ENCODE results near the gene JAZF1. TPM values are rescaled to one million over a fixed set of nuclear protein-coding genes. Genes with fewer than 3 reads are reported as not detected.
A peak's percentile ranks its signal among the peaks of the same experiment; 100 is the strongest.

The JAZF1 gene
- total and polyA plus RNA-seq, 8 donors: 0.58 to 16.7 (median 7.2) TPM

GRCh38 chr7:28042721-28043120 is 137.9 kb downstream of the JAZF1 start:
- TF ChIP-seq POLR2AphosphoS5 (IDR thresholded peaks at IDR 0.05): no peak
- TF ChIP-seq, protein P1, sequence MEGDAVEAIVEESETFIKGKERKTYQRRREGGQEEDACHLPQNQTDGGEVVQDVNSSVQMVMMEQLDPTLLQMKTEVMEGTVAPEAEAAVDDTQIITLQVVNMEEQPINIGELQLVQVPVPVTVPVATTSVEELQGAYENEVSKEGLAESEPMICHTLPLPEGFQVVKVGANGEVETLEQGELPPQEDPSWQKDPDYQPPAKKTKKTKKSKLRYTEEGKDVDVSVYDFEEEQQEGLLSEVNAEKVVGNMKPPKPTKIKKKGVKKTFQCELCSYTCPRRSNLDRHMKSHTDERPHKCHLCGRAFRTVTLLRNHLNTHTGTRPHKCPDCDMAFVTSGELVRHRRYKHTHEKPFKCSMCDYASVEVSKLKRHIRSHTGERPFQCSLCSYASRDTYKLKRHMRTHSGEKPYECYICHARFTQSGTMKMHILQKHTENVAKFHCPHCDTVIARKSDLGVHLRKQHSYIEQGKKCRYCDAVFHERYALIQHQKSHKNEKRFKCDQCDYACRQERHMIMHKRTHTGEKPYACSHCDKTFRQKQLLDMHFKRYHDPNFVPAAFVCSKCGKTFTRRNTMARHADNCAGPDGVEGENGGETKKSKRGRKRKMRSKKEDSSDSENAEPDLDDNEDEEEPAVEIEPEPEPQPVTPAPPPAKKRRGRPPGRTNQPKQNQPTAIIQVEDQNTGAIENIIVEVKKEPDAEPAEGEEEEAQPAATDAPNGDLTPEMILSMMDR (IDR thresholded peaks at IDR 0.05): no peak
- TF ChIP-seq POLR2A (IDR thresholded peaks at IDR 0.05): no peak
- no peak for TF ChIP-seq EP300 (IDR thresholded peaks at IDR 0.05)
- Histone ChIP-seq H3K36me3 (no peaks in the 10 kb centered on the region), H3K9me3 (no peaks in the 10 kb centered on the region), H3K27me3 (no peaks in the 10 kb centered on the region), H3K4me3 (no peak overlapping the region), H3K27ac (no peak overlapping the region), H3K4me1 (peaks cover 0 to 14% (median 5%) of the 10 kb centered on the region in 4 donors)
- WGBS, 5 donors: 81 to 100% (median 96%) methylated on average over 1 of the region's 1 CpG
- no peak for DNase-seq
- intact Hi-C loops (cut with DNase I; ENCODE audit: low total_unique reads): no loop called here

- 86 to 91% (median 90%) methylated on average over 5 of the region's 5 CpGs for WGBS, 5 donors
- Histone ChIP-seq H3K27me3 (no peaks in the 10 kb centered on the region), H3K4me3 (no peak overlapping the region), H3K27ac (no peak overlapping the region), H3K9me3 (no peaks in the 10 kb centered on the region), H3K36me3 (no peaks in the 10 kb centered on the region), H3K4me1 (peaks cover 0 to 24% (median 12%) of the 10 kb centered on the region in 4 donors)
- DNase-seq: no peak
- TF ChIP-seq, protein P1 (IDR thresholded peaks at IDR 0.05): no peak
- no peak for TF ChIP-seq EP300 (IDR thresholded peaks at IDR 0.05)
- TF ChIP-seq POLR2AphosphoS5 (IDR thresholded peaks at IDR 0.05): no peak
- no peak for TF ChIP-seq POLR2A (IDR thresholded peaks at IDR 0.05)
- intact Hi-C loops (cut with DNase I; ENCODE audit: low total_unique reads): no loop called here
Measured at GRCh38 chr7:28041508-28042314, 138.9 kb downstream of the JAZF1 start.

GRCh38 chr7:28038175-28038797 is 142.3 kb downstream of the JAZF1 start:
- H3K4me1 ChIP-seq: peaks cover 0 to 48% (median 26%) of the 10 kb centered on the region in 4 donors
- 33 to 48% (median 40%) methylated on average over 1 of the region's 1 CpG for WGBS, 5 donors
- H3K27ac ChIP-seq: peak overlapping the region in 2 of 5 donors; percentile 58 to 68

More at GRCh38 chr7:28038175-28038797, 142.3 kb downstream of the JAZF1 start:
- intact Hi-C loops (cut with DNase I; ENCODE audit: low total_unique reads): no loop called here
- no peak for TF ChIP-seq POLR2AphosphoS5 (IDR thresholded peaks at IDR 0.05)
- TF ChIP-seq, protein P1 (IDR thresholded peaks at IDR 0.05): no peak
- no peak for TF ChIP-seq EP300 (IDR thresholded peaks at IDR 0.05)
- no peak for TF ChIP-seq POLR2A (IDR thresholded peaks at IDR 0.05)
- Histone ChIP-seq H3K9me3 (no peaks in the 10 kb centered on the region), H3K36me3 (no peaks in the 10 kb centered on the region), H3K27me3 (no peaks in the 10 kb centered on the region), H3K4me3 (no peak overlapping the region)
- no peak for DNase-seq
